NCI-H2227 (cell line): Measurements from ENCODE around the gene ZNF366.

Experiments used
- DNase-seq: peaks from one replicate; lab custom pipeline; 2025; ENCODE audit not compliant: unreplicated experiment; lab: John Stamatoyannopoulos, UW

Gene ZNF366

GRCh38 chr5:72467461-72467860 lies 39.7 kb downstream of the ZNF366 start:
- no peak for DNase-seq

- DNase-seq, result no peak
Measured at GRCh38 chr5:72465601-72466563, 41.3 kb downstream of the ZNF366 start.

- no peak for DNase-seq
Measured at GRCh38 chr5:72465066-72465465, 42.1 kb downstream of the ZNF366 start.

- DNase-seq, result no peak
Measured at GRCh38 chr5:72464071-72464470, 43.1 kb downstream of the ZNF366 start.

GRCh38 chr5:72463449-72464052 lies 43.7 kb downstream of the ZNF366 start:
- DNase-seq, result no peak

GRCh38 chr5:72460413-72460812 lies 46.8 kb downstream of the ZNF366 start:
- DNase-seq, result no peak

GRCh38 chr5:72459913-72460312 lies 47.3 kb downstream of the ZNF366 start:
- DNase-seq, result no peak

GRCh38 chr5:72459089-72459661 lies 48.0 kb downstream of the ZNF366 start:
- no peak for DNase-seq

- DNase-seq, result no peak
Measured at GRCh38 chr5:72458407-72458806, 48.8 kb downstream of the ZNF366 start.

GRCh38 chr5:72457491-72457890 lies 49.7 kb downstream of the ZNF366 start:
- DNase-seq, result no peak

GRCh38 chr5:72456391-72457074 lies 50.7 kb downstream of the ZNF366 start:
- DNase-seq, result no peak

- DNase-seq, result no peak
Measured at GRCh38 chr5:72455476-72455875, 51.7 kb downstream of the ZNF366 start.

GRCh38 chr5:72454996-72455395 lies 52.2 kb downstream of the ZNF366 start:
- DNase-seq, result no peak

GRCh38 chr5:72453246-72453775 lies 53.9 kb downstream of the ZNF366 start:
- no peak for DNase-seq

GRCh38 chr5:72452515-72453245 lies 54.5 kb downstream of the ZNF366 start:
- DNase-seq, result no peak

- no peak for DNase-seq
Measured at GRCh38 chr5:72451741-72452505, 55.3 kb downstream of the ZNF366 start.

GRCh38 chr5:72448368-72448767 lies 58.8 kb downstream of the ZNF366 start:
- no peak for DNase-seq

- no peak for DNase-seq
Measured at GRCh38 chr5:72447751-72448150, 59.5 kb downstream of the ZNF366 start.

GRCh38 chr5:72445969-72446368 lies 61.2 kb downstream of the ZNF366 start:
- no peak for DNase-seq

GRCh38 chr5:72443883-72444282 lies 63.3 kb downstream of the ZNF366 start:
- no peak for DNase-seq
